AG09309 (cell line): ENCODE measurements around the gene FAM120A.

ENCODE experiments used
- DNase-seq: peaks from one replicate; pipeline ENCODE4 v3.0.0-alpha.2; 2010; ENCODE audit warnings: low read depth
- H3K4me3 ChIP-seq: 2 replicates; pipeline ENCODE4 v1.5.1; 2011; ENCODE audit warnings: mild to moderate bottlenecking, low read depth, low read length, moderate library complexity; ENCODE audit not compliant: control insufficient read depth
- TF ChIP-seq, protein P1 (sequence below): IDR thresholded peaks from 2 replicates; pipeline ENCODE4 v1.5.1; 2011; ENCODE audit warnings: mild to moderate bottlenecking, low read depth, low read length, inconsistent platforms; ENCODE audit not compliant: insufficient read depth, control insufficient read depth; ENCODE audit errors: missing control alignments

The FAM120A gene

DNA sequence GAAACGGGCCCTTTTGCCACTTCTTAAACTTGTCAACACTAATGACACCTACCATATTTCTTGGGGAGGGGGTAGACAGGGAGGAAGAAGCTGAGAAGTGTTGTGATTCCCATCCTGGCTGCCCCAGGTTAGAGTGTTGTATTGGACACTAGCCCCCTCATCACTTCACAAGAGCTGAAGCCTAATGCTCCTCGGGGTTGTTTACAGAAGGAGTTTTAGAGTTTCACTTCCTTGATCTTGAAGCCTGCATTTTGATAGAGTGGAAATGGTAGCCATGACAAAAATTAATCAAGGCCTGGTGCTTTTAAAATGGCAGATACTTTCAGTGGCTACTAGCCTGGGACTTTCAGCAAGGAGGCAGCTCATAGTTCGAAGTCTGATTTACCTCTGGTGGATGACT is 12.9 kb downstream of the FAM120A start:
- no peak for DNase-seq
- TF ChIP-seq, protein P1, sequence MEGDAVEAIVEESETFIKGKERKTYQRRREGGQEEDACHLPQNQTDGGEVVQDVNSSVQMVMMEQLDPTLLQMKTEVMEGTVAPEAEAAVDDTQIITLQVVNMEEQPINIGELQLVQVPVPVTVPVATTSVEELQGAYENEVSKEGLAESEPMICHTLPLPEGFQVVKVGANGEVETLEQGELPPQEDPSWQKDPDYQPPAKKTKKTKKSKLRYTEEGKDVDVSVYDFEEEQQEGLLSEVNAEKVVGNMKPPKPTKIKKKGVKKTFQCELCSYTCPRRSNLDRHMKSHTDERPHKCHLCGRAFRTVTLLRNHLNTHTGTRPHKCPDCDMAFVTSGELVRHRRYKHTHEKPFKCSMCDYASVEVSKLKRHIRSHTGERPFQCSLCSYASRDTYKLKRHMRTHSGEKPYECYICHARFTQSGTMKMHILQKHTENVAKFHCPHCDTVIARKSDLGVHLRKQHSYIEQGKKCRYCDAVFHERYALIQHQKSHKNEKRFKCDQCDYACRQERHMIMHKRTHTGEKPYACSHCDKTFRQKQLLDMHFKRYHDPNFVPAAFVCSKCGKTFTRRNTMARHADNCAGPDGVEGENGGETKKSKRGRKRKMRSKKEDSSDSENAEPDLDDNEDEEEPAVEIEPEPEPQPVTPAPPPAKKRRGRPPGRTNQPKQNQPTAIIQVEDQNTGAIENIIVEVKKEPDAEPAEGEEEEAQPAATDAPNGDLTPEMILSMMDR = no peak
- H3K4me3 ChIP-seq = no peak overlapping the region

DNA sequence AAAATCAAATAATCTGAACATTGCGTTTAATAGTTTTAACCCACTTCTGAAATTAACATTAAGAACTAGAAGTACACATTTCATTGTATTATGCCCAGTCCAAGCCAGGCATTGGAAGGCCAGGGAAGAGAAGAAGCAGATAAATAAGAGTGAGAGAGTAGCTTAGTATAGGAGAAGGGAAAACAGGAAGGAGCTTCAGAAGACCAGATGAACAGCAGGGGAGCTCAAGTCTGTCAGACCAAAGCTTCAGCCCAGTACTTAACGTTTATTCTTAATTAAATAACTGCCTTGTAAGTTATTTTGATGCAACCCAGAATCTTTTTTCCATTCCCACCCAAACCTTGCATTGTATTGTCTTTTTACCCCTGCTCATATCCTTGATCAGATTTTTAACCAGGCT is 13.4 kb downstream of the FAM120A start:
- TF ChIP-seq, protein P1 = no peak
- no peak for DNase-seq
- H3K4me3 ChIP-seq = no peak overlapping the region

DNA sequence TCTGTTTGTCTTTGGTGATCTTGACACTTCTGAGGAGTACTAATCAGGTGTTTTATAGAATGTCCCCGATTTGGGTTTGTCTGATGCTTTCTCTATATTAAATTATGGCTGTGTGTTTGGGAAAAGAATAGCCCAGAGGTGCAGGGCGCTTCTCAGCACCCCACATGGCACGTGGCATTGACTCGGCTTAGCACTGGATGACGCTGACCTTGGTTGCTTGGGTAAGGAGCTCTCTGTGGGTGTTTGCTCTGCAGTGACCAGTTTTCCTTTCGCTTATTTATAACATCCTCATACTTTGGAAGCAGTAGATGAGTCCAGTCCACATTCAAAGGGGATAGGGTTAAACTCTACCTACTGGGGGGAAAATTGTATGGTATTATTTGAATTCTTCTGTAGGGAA is 14.4 kb downstream of the FAM120A start:
- DNase-seq = no peak
- TF ChIP-seq, protein P1 = no peak
- no peak overlapping the region for H3K4me3 ChIP-seq

DNA sequence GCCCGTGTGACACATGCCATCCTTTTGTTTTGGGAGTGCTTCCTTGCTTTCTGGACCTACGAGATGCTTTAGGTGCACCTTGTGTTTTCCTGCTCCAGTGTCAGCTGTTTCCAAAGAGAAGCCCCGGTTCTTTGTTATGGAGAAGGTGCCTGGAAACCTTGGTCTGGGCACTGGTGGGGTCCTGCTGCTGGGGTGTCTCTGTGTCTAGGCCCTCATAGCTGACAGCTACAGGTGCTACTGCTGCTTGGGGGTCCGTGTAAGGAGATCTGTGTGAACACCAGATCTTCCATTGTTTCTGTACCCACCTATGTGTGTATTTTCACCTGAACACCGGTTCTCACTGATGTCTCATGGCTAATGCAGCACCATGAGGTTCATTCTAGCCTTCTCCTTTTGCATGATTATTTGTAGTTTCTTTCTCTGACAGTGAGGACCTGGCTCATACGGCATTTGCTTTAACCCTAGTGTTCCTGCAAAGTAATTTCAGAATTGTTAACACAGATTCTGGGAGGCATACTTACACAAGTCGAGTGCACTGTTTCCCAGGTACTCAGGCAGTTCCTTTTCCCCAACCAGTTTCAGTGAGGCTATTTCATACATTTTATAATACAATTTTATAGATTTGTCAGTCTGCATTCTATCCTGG is 15.1 kb downstream of the FAM120A start:
- no peak for DNase-seq
- TF ChIP-seq, protein P1 = no peak
- H3K4me3 ChIP-seq = no peak overlapping the region

DNA sequence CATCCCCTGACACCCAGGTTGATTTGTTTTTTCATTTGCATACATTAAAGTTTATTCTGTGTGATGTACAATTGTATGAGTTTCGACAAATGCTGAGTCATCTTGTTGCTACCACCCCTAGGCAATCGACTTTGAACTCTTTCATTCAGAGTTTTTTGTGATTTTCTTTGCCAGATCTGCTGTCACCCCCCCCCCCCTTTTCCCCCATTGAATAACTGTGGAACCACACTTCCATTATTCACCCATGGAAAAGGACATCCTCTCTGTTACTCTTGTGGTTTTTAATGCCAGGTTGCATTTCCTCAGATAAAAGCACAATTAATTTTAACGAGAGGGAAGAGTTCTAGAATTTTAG is 15.6 kb downstream of the FAM120A start:
- H3K4me3 ChIP-seq = no peak overlapping the region
- DNase-seq = no peak
- TF ChIP-seq, protein P1 = no peak

DNA sequence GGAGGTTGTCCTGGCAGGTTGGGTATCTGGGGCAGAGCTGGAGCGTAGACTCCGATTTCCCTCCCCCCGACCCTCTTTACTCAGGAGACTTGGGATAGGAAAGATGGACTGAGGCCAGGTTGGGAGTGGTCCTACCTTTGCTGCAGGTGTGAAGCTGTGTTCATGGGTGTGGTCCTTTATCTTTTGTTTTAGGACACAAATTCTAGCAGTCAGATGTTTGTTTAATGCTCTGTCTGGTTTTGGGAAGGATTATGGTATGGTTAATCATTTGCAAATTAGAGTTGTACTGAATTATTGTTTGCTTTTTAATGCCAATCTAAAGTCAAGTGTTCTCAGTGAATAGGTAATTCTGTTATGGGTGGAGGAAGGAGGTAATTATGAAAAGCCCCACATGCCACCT is 16.0 kb downstream of the FAM120A start:
- no peak for DNase-seq
- no peak overlapping the region for H3K4me3 ChIP-seq
- TF ChIP-seq, protein P1 = no peak
